WTC11 (cell line): ENCODE results near the gene RFX8.

Experiments
- ATF2 ChIP-seq: sonication (generic); formaldehyde crosslinking; IDR thresholded peaks from 2 replicates; pipeline ENCODE4 v1.8.1; 2022; ENCODE audit warnings: low read depth, missing genetic modification reagents, borderline replicate concordance
- ATF6 ChIP-seq: sonication (generic); formaldehyde crosslinking; IDR thresholded peaks from 2 replicates; pipeline ENCODE4 v1.8.1; 2023; ENCODE audit warnings: mild to moderate bottlenecking, missing genetic modification reagents
- CREB1 ChIP-seq: sonication (generic); formaldehyde crosslinking; IDR thresholded peaks from 2 replicates; pipeline ENCODE4 v1.8.0; 2023; ENCODE audit warnings: mild to moderate bottlenecking, missing genetic modification reagents
- CTCF ChIP-seq: fragments of 200-600 bp; IDR thresholded peaks from 2 replicates; pipeline ENCODE4 v1.8.0; 2022; ENCODE audit warnings: antibody characterized with exemption
- E2F4 ChIP-seq: sonication (generic); formaldehyde crosslinking; IDR thresholded peaks from 2 replicates; pipeline ENCODE4 v1.8.1; 2022; ENCODE audit warnings: low read depth, mild to moderate bottlenecking, moderate library complexity, missing genetic modification reagents, borderline replicate concordance
- ELF4 ChIP-seq: sonication (generic); formaldehyde crosslinking; IDR thresholded peaks from 2 replicates; pipeline ENCODE4 v1.8.1; 2022; ENCODE audit warnings: low read depth, mild to moderate bottlenecking, moderate library complexity, missing genetic modification reagents
- ERG ChIP-seq: fragments of 250-450 bp; sonication (Bioruptor Pico); IDR thresholded peaks from 2 replicates; pipeline ENCODE4 v1.8.0; 2021; ENCODE audit warnings: mild to moderate bottlenecking
- FOXP1 ChIP-seq: sonication (generic); formaldehyde crosslinking; IDR thresholded peaks from 2 replicates; pipeline ENCODE4 v1.8.0; 2022; ENCODE audit warnings: missing genetic modification reagents, mild to moderate bottlenecking, moderate library complexity, borderline replicate concordance
- JUN ChIP-seq: sonication (generic); formaldehyde crosslinking; IDR thresholded peaks from 2 replicates; pipeline ENCODE4 v1.8.0; 2023; ENCODE audit warnings: mild to moderate bottlenecking, missing genetic modification reagents
- PREB ChIP-seq: sonication (generic); formaldehyde crosslinking; IDR thresholded peaks from 2 replicates; pipeline ENCODE4 v1.8.1; 2022; ENCODE audit warnings: mild to moderate bottlenecking, missing genetic modification reagents, moderate library complexity, borderline replicate concordance
- ZNF121 ChIP-seq: sonication (generic); formaldehyde crosslinking; IDR thresholded peaks from 2 replicates; pipeline ENCODE4 v1.8.0; 2023; ENCODE audit warnings: missing genetic modification reagents
- ZNF512 ChIP-seq: sonication (generic); formaldehyde crosslinking; IDR thresholded peaks from 2 replicates; pipeline ENCODE4 v1.8.1; 2022; ENCODE audit warnings: missing genetic modification reagents, borderline replicate concordance

GRCh38 chr2:101371636-101372035 is 103.3 kb downstream of the RFX8 start:
- TF ChIP-seq E2F4 (CRISPR knock-in tag) (no peak), ZNF121 (no peak), JUN (CRISPR knock-in tag) (no peak), CREB1 (CRISPR knock-in tag) (no peak), ERG (no peak), CTCF (no peak), ELF4 (no peak), PREB (CRISPR knock-in tag) (no peak), ATF2 (CRISPR knock-in tag) (no peak), ATF6 (no peak), FOXP1 (CRISPR knock-in tag) (no peak), ZNF512 (CRISPR knock-in tag) (no peak)
